ENCODE measurements around the gene FLNB. TPM values are rescaled to one million over a fixed set of nuclear protein-coding genes. Genes with fewer than 3 reads are reported as not detected.

Gene FLNB
- total and polyA plus RNA-seq, 2 of the 13 experiments (the other 11 are each of a cell fraction or from before 2014, with no cell fraction given) = 106 to 130 TPM

GRCh38 chr3:57961177-57961827, 46.9 kb upstream of the FLNB start (continued):
- peak; percentile 81; the same call in 1 of the 2 replicates for TF ChIP-seq ZNF431 (CRISPR knock-in tag; IDR thresholded peaks at IDR 0.05; ENCODE audit: borderline replicate concordance, low read depth)
- TF ChIP-seq ZNF350 (CRISPR knock-in tag; IDR thresholded peaks at IDR 0.05; ENCODE audit: borderline replicate concordance, low read depth) = peak; percentile 95
- no peak; the same call in 1 of the 2 replicates for TF ChIP-seq USF2 (IDR thresholded peaks at IDR 0.05; ENCODE audit: low read depth, low read length)
- peak; percentile 68; the same call in 1 of the 2 replicates for TF ChIP-seq USF2 (CRISPR knock-in tag; IDR thresholded peaks at IDR 0.05; ENCODE audit: borderline replicate concordance)
- TF ChIP-seq ZNF546 (CRISPR knock-in tag; conservative IDR thresholded peaks at IDR 0.05) = no peak
- TF ChIP-seq FOXO4 (CRISPR knock-in tag; conservative IDR thresholded peaks at IDR 0.05) = no peak
- TF ChIP-seq NR2F1 (CRISPR knock-in tag; IDR thresholded peaks at IDR 0.05) = peak; percentile 95 to 96
- TF ChIP-seq PAWR (CRISPR knock-in tag; IDR thresholded peaks at IDR 0.05; ENCODE audit: borderline replicate concordance) = no peak
- no peak for TF ChIP-seq HHEX (CRISPR knock-in tag; IDR thresholded peaks at IDR 0.05)
- TF ChIP-seq HDAC1 (CRISPR knock-in tag; IDR thresholded peaks at IDR 0.05) = peak; percentile 69
- TF ChIP-seq ZMYM2 (CRISPR knock-in tag; IDR thresholded peaks at IDR 0.05) = peak; percentile 99
- TF ChIP-seq TARDBP (CRISPR knock-in tag; IDR thresholded peaks at IDR 0.05) = peak; percentile 83
- TF ChIP-seq TBX2 (CRISPR knock-in tag; IDR thresholded peaks at IDR 0.05; ENCODE audit: borderline replicate concordance) = peak; percentile 81; the same call in 1 of the 2 replicates
- peak; percentile 49 for TF ChIP-seq NFYC (CRISPR knock-in tag; IDR thresholded peaks at IDR 0.05)
- TF ChIP-seq REPIN1 (CRISPR knock-in tag; IDR thresholded peaks at IDR 0.05; ENCODE audit: borderline replicate concordance, low read depth) = peak; percentile 74
- TF ChIP-seq ZNF331 (CRISPR knock-in tag; IDR thresholded peaks at IDR 0.05) = peak; percentile 88
- peak; percentile 59; the same call in 1 of the 2 replicates for TF ChIP-seq ZMAT3 (CRISPR knock-in tag; conservative IDR thresholded peaks at IDR 0.05)
- TF ChIP-seq ARNTL (CRISPR knock-in tag; IDR thresholded peaks at IDR 0.05) = peak; percentile 94
- TF ChIP-seq ZNF12 (CRISPR knock-in tag; IDR thresholded peaks at IDR 0.05) = peak; percentile 73
- 0 out of 2 replicates have a peak, but pooled peaks have one; percentile 21 for TF ChIP-seq FOXP1 (IDR thresholded peaks at IDR 0.05)
- peak; percentile 94 for TF ChIP-seq FOXP1 (CRISPR knock-in tag; IDR thresholded peaks at IDR 0.05)
- no peak for TF ChIP-seq PCBP1 (IDR thresholded peaks at IDR 0.05; ENCODE audit: borderline replicate concordance, low read depth, low read length)
- peak; percentile 99 for TF ChIP-seq SOX5 (CRISPR knock-in tag; IDR thresholded peaks at IDR 0.05; ENCODE audit: borderline replicate concordance)
- peak; percentile 98 for TF ChIP-seq NFIB (CRISPR knock-in tag; IDR thresholded peaks at IDR 0.05; ENCODE audit: borderline replicate concordance)
- TF ChIP-seq ZNF337 (CRISPR knock-in tag; IDR thresholded peaks at IDR 0.05; ENCODE audit: borderline replicate concordance, low read depth) = 0 out of 2 replicates have a peak, but pooled peaks have one; percentile 7
- 0 out of 2 replicates have a peak, but pooled peaks have one; percentile 30 for TF ChIP-seq SRF (IDR thresholded peaks at IDR 0.05; ENCODE audit: low read depth, low read length)
